Measurements from ENCODE around the gene SLC9A1.

Gene SLC9A1

GRCh38 chr1:27150183-27150582 is 4.7 kb downstream of the SLC9A1 start:
- DNase-seq, result no peak

GRCh38 chr1:27149762-27150113 is 5.2 kb downstream of the SLC9A1 start:
- DNase-seq, result no peak

GRCh38 chr1:27149084-27149761 is 5.7 kb downstream of the SLC9A1 start:
- DNase-seq, result no peak

- no peak for DNase-seq
Measured at GRCh38 chr1:27148591-27148990, 6.3 kb downstream of the SLC9A1 start.

GRCh38 chr1:27147842-27148518 is 6.9 kb downstream of the SLC9A1 start:
- no peak for DNase-seq

- no peak for DNase-seq
Measured at GRCh38 chr1:27145934-27146354, 9.0 kb downstream of the SLC9A1 start.

GRCh38 chr1:27144920-27145661 is 9.8 kb downstream of the SLC9A1 start:
- DNase-seq, result no peak

GRCh38 chr1:27144049-27144748 is 10.7 kb downstream of the SLC9A1 start:
- DNase-seq, result no peak

GRCh38 chr1:27143401-27143800 is 11.5 kb downstream of the SLC9A1 start:
- no peak for DNase-seq

GRCh38 chr1:27142464-27142863 is 12.5 kb downstream of the SLC9A1 start:
- DNase-seq, result no peak

GRCh38 chr1:27141266-27142003 is 13.5 kb downstream of the SLC9A1 start:
- DNase-seq, result no peak

- no peak for DNase-seq
Measured at GRCh38 chr1:27139980-27140379, 14.9 kb downstream of the SLC9A1 start.

- DNase-seq, result no peak
Measured at GRCh38 chr1:27138927-27139326, 16.0 kb downstream of the SLC9A1 start.

- no peak for DNase-seq
Measured at GRCh38 chr1:27138368-27138767, 16.6 kb downstream of the SLC9A1 start.

GRCh38 chr1:27137544-27138075 is 17.3 kb downstream of the SLC9A1 start:
- DNase-seq, result no peak

- no peak for DNase-seq
Measured at GRCh38 chr1:27136998-27137542, 17.9 kb downstream of the SLC9A1 start.

GRCh38 chr1:27136236-27136551 is 18.7 kb downstream of the SLC9A1 start:
- no peak for DNase-seq

GRCh38 chr1:27135541-27136235 is 19.2 kb downstream of the SLC9A1 start:
- no peak for DNase-seq

- no peak for DNase-seq
Measured at GRCh38 chr1:27133991-27134390, 20.9 kb downstream of the SLC9A1 start.

GRCh38 chr1:27133158-27133557 is 21.8 kb downstream of the SLC9A1 start:
- no peak for DNase-seq

- DNase-seq, result no peak
Measured at GRCh38 chr1:27132624-27133023, 22.3 kb downstream of the SLC9A1 start.

GRCh38 chr1:27132147-27132546 is 22.8 kb downstream of the SLC9A1 start:
- DNase-seq, result no peak

All from NCI-H1048 (cell line).